Ammon's horn (tissue), 1 donor: ENCODE results near the gene VCL.
"Not testable (repeated sequence)": the region's sequence is repeated elsewhere in the genome, so short reads cannot be mapped to it uniquely, and the experiment has no call there.

ENCODE experiments used
- DNase-seq: peaks from one replicate; pipeline ENCODE4 v3.0.0-alpha.2; 2016; ENCODE audit warnings: low spot score

The VCL gene

DNA sequence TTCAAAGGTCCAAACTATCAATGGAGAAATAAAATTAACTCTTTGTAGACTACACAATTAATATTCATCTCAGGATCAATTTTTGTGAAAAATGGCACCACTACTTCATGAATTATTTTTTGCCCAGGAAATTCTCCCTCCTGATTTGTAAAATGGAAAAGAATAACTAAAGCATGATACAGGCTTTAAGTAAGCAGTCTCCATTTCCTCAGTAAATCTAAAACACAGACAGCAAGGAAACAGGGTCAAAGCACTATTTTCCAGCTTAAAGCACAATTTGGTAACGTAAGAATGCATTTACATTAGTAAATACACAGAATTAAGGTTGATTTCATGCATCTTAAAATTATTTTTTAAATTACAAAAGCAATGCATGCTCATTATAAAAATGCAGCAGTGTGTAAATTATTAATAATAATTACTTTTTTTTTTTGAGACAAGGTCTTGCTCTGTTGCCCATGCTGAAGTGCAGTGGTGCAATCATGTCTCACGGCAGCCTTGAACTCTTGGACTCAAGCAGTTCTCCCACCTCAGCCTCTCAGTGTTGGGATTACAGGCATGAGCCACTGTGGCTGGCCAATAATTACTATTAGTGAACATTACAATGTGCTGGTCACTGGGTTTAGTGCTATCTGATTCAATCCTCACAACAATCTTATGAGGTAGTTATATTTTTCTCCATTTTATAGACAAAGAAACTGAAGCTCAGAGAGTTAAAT lies 26.1 kb upstream of the VCL start:
- no peak for DNase-seq

GRCh38 chr10:73973427-73973826 lies 24.5 kb upstream of the VCL start:
- DNase-seq = no peak

DNA sequence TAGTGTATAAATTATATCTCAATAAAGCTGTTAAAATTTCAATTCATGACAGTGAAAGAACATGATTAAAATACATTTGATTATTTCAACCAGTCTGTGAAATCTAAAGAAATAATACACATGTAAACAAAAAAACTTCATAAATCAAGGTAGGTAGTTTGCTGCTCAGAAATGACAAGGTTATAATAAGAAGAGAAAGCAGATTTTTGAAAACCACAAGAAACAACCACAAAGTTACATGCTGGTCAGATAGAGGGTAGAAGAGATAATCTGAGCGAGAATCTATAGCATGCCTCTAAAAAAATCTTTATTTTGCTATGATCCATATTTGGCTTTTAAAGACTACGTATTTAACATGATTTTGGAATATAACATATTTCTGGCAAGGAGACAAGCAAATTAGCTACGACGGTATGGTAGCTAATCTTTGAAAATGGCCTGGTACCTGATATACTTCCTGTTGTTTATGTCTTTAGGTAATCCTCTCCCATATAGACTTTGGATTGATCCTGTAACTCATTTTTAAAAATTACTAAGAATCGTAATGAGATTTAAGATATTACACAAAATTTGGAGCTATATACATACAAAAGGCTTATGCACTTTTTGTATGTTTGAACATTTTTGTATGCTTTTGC lies 23.5 kb upstream of the VCL start:
- no peak for DNase-seq

DNA sequence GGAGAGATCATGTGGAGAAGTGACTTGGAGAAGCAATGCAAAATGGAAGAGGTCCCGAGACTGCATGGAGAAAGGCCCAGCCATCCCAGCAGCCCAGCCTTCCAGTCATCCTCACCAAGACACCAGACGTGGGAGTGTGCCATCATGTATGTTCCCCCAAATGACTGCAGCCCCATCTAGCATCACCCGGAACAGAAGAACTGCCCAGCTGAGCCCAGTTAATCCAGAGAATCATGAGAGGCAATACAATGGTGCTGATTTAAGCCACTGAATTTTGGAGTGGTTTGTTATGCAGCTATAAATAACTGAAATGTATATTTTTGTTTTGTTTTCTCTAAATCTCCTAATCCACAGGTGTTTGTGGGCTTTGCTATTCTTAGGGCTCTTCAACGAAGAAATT lies 22.5 kb upstream of the VCL start:
- no peak for DNase-seq

DNA sequence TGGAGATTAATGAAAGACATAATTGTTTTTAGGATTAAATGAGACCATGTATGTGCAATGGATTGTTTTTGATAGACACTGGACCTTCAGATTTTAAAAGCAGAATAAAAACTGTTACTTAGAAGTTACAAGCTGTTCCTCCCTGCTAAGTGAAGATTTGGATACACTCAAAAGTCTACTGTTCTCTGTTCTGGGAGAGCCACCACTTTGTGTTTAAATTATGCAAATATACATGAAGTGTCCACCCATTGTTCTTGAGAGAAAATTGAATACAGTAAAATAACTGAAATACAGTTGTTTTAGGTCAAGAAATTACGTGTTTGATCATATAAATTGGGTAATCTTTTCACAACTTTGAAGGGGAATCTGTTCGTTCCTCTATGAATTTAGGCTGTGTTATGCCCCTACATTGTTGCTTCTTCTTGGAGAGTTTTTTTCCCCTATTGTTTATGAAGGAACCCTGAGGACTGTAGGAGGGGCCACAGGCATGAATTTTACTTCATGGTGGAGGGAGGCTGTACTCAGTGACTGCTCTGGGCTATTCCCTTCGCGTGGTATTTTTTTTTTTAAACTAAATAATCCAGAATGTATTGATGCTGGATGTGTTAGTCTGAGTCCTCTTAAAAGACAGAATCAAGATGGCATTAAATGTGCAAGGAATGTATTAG lies 18.6 kb upstream of the VCL start:
- DNase-seq = no peak

GRCh38 chr10:73979809-73980433 lies 18.0 kb upstream of the VCL start:
- peak; percentile 34 for DNase-seq

GRCh38 chr10:73981812-73982211 lies 16.1 kb upstream of the VCL start:
- no peak for DNase-seq

- DNase-seq = no peak
Measured at GRCh38 chr10:73983096-73984047, 14.5 kb upstream of the VCL start.

- DNase-seq = no peak
Measured at GRCh38 chr10:73989594-73990150, 8.2 kb upstream of the VCL start.

DNA sequence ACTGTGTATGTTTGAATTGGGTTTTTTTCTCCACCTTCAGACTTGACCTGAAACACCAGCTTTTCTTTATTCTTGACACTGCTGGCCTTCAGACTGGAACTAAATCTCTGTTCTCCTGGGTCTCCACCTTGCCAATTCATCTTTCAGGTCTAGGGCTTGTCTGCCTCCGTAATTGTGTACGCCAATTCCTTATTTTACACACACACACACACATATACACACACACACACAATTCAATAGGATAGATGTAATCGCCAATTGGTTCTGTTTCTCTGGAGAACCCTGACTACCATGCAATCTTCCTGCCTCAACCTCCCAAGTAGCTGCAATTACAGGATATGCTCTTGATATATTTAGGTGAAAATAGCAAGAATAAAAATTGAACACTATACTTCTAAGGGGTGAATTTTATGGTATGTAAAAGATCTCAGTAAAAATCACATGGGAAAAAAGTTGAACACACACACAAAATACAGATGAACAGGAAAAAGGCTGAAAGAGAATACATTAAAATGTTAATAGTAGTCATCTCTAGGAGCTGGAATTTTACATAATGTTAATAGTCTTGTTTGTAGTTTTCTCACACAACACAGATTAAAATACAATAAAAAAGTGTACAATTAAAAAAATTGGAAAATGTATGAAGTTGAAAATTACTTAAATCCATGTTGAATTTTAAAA lies 6.6 kb upstream of the VCL start:
- DNase-seq = no peak

DNA sequence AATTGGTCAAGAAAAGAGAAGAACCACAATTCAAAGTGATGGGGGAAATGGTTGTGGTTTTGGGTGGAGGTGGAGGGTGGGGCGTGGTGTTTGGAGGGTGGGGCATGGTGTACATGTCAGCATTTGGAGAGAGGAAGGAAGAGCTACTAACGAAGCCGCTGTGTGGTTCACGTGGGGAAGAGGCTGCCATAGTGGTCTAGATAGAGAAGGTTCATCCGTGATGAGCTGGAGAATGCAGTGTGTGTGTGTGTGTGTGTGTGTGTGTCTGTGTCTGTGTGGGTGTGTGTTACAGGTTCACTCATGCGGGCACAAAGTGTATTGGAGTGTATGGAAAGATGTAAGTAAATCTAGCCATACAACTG lies 6.1 kb upstream of the VCL start:
- no peak for DNase-seq

DNA sequence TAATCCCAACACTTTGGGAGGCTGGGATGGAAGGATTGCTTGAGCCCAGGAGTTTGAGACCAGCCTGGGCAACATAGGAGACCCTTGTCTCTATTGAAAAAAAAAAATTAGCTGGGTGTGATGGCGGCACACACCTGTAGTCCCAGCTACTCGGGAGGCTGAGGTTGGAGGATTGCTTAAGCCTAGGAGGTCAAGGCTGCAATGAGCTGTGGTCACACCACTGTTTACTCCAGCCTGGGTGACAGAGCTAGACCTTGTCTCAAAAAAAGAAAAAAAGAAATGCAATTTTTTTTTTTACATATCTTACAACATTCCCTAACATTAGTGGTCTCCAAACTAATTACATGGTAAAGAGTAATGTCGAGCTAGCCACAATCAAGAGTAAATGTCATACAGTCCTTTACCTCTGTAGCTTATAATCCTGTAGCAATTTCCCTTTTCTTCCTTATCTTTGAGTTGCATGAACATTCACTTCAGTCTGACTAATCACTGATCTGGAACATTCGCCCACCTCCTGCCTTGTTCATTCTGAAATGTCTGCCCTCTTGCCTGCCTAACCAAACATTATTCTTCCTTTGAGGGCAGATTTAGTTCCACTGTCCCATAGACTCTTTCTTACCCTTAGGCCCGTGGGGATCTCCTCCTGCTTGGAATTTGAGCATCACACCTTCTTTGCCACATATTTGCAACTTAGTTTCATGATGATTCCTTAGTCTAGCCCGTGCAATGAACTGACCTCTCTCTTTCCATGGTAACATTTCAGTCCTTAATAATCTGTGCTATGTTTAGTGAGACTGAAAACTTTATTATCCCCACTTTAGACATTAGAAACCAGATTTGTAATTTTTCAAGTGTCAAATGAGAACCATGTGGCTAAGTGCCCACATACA lies 4.8 kb upstream of the VCL start:
- no peak for DNase-seq

- DNase-seq = no peak
Measured at GRCh38 chr10:73995035-73995358, 2.9 kb upstream of the VCL start.

GRCh38 chr10:73997461-73997786 lies 492 bp upstream of the VCL start:
- no peak for DNase-seq

DNA sequence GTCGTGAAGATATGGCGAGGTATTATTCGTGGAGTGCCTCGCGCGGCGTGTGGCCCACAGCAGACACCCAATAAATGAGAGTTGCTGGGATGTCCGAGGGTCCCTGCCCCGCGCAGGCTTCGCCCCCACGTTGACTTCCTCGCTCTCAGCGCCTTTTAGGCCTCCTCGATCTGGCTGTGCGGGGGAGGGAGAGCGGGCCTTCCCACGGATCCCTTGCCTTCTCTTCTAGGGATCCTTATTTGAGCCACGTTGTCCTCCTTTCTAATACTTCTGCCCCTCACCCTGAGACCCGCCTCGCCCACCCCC lies 660 bp downstream of the VCL start:
- no peak for DNase-seq

DNA sequence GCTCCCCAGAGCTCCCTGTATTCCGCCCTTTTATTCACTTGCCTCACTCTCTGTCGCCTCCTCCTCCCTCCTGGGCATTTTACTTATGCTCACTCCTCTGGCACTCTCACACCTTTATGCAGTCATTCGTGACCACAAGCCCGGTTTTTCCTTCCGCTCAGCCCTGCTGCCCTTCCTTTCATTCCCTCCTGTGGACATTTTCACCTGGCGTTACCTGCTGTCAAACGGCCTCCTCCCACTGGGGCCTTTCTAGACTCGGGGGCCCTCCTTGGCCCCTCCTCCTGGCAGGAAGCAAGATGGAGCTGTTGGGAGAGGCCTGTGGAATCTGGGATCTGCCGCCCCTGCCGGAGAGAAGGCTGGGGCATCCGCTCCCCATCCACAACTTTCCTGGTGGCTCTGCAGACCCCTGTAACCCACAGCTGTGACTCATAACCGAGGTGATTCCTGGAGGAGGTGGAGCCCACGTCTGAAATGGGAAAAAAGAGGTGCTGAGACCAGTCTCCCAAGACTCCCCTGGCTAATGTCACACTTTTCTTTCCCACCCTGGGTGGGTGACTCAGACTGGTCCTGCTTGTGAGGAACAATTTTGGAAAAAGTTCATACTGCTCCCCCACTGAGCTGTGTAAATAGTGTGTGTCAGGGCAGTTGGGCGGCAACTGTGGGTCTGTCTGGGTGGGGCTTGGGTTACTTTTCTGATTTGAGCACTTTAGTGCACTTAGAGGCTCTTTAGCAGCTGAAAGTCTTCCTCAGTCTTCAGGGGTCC lies 1.2 kb downstream of the VCL start:
- DNase-seq = peak; percentile 55

DNA sequence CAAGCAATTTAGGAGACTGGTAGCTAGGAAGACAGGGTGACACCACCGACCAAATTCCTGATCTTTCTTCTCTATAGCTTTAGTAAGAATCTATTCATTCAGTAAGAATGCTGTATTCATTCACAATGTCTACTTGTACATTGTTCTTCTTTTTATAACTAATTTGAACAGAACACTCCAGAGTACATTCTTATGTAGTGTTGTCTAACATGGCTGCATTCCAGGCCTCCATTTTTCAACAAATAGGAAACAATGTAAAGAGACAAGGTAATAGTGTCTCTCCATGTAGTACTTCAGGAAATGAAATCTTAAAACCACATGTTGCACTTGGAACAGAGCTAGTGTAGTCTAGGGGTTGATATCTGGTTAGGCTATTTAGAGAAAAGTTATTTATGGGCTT lies 1.8 kb downstream of the VCL start:
- DNase-seq = no peak

DNA sequence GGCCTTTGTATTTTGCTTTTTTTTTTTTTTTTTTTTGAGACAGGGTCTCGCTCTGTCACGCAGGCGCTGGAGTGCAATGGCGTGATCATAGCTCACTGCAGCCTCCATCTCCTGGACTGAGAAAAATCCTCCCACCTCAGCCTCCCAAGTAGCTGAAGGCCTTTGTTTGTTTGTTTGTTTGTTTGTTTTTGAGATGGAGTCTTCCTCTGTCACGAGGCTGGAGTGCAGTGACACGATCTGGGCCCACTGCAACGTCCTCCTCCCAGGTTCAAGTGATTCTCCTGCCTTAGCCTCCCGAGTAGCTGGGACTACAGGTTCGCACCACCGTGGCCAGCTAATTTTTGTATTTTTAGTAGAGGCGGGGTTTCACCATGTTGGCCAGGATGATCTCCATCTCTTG lies 2.3 kb downstream of the VCL start:
- not testable (repeated sequence) for DNase-seq

GRCh38 chr10:74000892-74001669 lies 3.2 kb downstream of the VCL start:
- DNase-seq = no peak
